GM21381 (cell line): ENCODE measurements around the gene MAPKAP1.

ENCODE experiments used
- ATAC-seq: cut with Tn5 transposase; IDR thresholded peaks from one replicate; pipeline ENCODE4 v1.9.1; 2021; ENCODE audit warnings: mild to moderate bottlenecking, moderate library complexity; ENCODE audit not compliant: unreplicated experiment

MAPKAP1 gene

DNA sequence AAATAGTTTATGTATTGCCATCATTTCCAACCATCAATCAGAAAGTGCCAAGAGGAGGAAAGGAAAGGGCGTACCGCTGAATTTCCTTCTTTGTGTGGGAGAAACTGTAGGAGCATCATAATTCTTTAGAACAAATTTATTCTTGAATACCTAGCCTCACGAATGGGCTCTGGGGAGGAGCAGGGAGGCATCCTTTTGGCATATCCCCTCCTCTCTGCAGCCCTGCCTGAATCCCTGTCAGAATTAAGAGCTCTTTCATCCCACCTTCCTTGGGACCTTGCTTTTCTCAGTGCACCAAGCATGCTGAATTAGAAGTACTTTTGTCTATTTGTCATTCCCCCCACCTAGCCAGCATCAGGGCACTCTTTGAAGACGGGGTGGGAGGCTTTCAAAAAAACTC, 189.4 kb downstream of the MAPKAP1 start:
- no peak for ATAC-seq

DNA sequence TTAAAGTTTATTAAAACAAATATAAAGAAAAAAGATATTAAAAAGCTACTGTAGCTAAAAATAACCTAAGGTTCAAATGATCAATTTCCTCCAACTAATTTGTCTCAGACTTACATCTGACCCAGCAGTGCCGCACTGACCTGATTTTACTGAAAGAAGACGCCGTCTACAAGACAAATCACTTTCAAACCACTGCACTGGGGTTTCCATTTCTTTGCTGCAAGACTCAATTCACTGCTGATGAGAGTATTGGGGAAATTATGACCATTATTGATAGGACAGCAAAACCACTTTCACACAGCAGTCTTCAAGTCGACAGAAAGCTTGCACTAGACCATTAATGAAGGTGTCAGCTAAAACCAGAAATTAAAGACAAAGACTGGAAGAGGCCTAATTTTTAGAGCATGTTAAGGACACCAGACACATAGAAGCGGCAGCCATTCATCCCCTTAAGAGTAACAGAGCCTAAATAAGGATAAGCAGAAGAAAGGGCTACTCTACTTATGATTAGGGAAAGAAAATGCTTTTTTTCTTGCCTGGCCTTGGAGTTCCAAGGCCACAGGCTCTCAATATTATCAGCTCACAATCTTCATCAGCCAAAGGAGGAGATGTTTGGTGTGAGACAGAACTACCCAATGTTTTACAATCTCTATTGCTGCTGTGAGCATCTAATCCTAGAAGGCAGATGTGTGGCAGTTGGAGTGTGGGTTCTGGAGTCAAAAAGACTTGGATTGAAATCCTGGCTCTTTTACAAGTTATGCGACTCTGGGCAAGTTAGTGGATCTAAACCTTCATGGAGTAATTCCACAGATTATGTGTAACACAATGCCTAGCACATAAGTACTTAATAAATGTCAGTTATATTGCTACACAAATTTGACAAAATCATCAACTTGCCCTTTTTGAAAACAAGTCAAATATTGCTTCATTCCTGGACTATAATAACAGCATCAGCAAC, 190.7 kb downstream of the MAPKAP1 start:
- no peak for ATAC-seq

DNA sequence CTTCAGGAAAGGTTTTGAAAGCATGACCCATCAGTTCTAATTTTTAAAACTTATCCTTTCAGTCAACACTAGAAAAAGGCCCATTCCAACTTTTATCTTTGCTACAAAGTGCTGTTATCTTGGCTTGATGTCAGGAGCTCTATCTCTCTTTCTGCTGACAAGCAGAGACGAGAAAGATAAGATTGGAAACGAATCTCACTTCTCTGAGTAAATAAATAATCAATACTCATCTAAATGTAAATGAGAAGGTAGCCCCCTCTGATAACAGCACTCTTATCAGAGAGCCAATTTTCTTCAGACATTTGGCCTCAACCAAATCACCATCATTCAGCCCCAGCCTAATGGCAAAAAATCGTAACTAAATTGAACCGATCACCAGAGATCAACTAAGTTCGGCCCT, 191.7 kb downstream of the MAPKAP1 start:
- ATAC-seq, result no peak

DNA sequence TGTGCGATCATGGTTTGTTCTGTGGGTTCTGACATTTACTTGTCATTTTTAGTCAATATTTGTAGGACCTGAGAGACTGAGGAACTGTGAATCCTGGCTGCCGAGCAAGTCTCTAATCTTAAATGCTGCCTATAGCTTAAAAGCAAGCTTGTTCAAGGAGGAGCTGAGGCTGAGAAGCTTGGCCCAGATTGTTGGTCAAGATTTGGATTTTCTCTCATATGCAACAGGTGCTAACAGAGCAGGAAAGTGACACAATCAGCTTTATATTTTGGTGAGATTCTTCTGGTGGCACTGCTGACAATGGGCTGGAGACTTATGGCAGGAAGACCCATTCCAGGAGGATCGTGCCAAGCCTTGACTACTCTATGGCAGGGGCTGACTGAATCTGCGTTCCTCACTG, 192.5 kb downstream of the MAPKAP1 start:
- ATAC-seq, result no peak

DNA sequence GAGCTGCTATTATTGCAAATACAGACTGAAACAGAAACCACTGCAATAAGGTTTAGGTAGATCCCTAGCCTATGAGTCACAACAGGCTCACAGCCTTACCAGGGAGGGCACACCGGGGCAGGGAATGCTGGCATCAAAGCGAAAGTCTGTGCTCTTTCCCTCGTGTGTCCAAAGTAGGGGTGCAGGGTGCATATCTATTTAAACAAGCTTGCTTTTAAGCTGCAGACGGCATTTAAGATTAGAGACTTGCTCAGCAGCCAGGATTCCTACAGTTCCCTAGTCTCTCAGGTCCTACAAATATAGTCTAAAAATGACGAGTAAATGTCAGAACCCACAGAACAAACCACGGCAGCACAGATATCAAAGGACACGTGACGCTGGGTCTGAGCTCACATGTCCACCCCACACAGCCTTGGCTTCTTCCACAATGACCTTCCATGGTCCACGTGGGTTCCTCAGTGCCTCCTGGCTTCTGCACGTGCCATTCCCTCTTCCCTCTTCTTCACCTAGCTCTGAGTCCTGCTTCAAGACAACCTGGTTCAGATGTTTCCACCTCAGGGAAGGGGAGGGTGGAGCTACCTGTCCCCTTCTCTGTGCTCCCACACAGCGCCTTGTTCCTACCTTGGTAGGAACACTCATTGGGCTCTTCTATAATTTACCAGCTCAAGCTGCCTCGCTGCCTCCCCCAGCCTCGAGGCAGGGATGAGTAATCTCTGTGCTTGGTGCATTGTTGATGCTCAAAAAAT, 193.2 kb downstream of the MAPKAP1 start:
- peak; percentile 88 for ATAC-seq

DNA sequence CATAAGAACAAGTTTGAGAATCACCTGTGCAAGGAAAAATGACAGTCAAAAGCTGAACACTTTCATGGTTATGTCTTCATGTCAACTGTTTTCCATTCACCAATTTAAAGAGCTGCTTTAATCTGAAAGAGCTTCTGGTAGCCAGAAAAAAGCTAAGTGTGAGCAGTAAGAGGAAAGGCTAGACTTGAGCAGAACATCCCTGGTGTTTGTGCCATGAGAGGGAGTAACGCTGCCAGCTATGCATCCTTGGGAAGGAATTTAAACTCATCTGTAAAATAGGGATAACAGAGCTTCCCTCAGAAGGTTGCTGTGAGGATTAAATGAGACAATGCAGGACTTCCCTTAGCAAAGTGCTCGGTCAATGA, 193.7 kb downstream of the MAPKAP1 start:
- peak; percentile 8 for ATAC-seq

DNA sequence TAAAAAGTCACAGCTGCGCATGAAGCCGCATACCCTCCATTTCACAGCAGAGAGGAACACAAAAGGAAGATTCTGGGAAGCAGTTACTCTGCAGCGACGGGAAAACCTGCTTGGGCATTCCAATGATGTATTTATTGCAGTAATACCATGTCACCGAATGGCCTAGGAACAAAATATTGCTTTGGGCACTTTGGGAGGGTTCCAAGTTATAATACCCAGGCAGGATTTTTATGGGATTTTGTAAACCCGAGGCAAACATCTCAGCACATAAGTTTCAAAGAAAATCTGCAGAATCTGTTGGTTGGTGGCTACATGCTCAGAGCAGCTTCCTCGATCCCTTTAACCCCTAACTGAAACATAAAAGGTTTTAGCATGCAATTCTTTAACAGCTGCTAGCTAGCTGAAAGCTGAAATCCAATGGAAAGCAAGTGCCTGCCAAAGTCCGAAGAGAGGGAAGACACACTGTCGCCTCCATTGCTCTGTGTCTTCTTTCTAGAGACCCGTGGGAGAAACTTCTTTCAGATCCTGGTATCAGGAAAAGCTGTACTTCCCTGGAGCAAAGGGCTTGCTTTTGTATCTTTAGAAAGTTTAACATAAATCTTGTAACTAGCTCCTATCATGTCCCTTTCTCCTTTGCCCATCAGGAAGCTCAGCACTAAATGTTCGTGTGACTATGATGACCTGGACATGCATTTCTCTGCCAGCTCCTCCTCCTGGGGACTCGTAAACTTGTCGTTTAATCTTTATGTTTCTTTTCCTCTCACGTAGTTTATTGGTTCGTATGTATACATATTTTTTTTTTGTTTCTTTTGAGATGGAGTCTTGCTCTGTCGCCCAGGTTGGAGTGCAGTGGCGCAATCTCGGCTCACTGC, 195.0 kb downstream of the MAPKAP1 start:
- ATAC-seq, result no peak

DNA sequence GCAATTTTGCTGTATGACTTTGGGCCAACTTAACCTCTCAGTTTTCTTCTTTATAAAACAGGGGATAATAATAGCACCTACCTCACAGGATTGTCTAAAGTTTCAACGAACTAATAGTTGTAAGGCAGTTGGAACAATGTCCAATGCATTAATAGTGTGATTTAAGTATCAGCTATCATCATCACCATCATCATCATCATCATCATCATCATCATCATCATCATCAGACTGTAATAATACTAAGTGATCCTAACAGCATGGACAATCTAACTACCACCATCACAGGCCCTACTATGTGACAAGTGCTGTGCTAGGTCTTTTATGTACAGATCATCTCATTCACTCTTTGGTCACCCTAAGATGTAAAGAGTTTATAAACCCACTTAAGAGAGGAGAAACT, 196.0 kb downstream of the MAPKAP1 start:
- ATAC-seq, result no peak

DNA sequence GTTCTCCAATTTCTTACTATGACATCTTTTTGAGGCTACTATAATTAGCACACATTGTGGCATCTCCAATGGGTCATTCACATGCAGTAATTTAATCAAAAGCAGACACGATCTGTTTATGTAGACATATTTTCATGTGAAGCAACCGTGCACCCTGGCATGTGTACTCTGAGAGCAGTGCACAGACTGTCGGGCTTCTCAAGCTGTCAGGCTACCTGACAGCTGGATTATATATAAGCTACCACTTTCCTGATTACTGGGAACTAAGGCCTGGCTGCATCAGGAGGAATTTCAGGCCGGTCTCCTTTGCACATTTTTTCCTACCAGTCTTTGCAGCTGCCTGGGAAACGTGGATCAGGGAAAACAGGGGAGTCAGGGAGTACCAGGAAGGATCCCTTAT, 197.5 kb downstream of the MAPKAP1 start:
- ATAC-seq, result no peak

DNA sequence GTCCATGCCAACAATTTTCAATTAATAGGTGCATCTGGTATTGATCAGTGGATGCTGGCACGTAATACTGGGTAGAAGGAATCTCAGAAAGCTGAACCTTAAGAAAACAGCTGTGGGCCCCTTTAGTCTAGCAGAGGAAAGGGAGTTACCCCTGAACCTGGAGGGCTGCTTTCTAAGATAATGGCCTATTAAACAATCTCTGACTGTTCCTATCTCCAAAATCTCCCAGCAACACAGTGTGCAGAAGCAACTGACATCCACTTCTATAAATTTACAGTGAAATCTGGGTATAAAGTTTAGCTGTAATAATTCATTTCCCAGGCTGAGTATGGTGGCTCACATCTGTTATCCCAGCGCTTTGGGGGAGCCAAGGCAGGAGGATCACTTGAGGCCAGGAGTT, 198.8 kb downstream of the MAPKAP1 start:
- ATAC-seq, result no peak

DNA sequence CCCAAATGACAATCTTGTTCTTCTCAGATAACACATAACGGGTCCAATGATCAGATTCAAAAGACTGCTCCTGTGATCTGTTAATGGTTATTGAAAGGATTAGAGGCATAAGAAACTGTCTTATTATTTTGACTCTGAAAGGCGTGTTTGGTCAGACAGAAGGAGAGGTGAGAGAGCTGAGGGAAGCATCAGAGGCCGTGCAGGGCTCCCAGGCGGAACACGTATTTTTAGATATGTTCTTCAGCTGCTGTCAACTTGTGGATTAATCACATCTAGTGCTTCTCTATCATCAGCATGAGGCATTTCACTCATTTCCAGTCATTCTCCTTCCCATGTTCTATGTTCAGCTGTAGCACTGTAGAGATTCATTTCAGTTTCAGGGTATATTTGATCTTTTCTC, 199.8 kb downstream of the MAPKAP1 start:
- ATAC-seq, result no peak

DNA sequence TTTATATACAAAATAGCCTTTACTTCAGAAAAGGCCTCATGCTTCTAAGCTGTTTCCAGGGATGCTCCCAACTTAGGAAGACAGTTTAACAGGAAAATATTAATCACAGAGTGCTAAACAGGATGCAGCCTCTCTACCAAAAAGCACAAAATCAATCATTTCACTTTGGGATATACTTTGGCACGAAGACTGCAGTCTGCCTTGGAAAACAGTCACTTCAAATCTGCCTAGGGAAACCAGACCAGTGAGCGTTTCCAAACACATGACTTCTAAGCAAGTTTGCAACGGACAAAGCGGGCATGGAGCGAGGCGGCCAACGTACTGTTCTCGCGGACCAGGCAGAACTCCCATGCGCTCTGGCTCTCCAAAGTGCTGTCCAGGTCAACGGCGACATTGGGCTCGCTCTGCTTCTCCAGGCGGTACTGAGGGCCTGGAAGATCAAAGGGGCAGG, 201.0 kb downstream of the MAPKAP1 start:
- ATAC-seq, result no peak

DNA sequence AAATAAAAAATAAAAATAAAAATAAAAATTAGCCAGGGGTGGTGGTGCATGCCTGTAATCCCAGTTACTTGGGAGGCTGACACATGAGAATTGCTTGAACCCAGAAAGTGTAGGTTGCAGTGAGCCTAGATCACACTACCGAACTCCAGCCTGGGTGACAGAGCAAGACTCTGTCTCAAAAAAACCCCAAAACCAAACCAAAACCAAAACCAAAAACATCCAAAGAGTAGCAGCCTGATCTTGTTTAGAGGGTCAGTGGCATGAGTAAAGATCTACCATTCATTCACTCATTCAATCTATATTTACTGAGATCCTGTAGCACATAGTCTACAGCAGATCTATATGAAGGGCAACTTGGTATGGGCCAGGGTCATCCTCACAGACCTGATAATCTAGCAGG, 202.4 kb downstream of the MAPKAP1 start:
- no peak for ATAC-seq

DNA sequence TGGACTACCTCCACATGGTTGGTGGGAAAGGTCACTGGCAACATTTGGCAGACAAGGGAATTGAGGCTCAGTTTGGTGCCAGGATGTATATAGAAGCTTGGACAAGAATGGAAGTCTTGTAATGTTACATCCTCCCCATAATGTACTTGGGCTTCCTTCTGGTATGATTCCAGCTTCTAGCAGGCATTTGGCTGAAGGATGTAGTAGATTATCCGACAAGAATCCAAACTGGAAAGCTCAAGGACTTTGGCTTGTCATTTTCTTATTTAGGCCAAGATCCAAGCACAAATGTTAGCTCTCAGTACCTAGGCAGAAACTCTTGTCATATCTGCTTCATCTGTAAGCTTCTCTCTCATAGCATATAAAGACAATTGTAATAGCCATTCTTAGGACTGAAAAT, 209.1 kb downstream of the MAPKAP1 start:
- no peak for ATAC-seq

DNA sequence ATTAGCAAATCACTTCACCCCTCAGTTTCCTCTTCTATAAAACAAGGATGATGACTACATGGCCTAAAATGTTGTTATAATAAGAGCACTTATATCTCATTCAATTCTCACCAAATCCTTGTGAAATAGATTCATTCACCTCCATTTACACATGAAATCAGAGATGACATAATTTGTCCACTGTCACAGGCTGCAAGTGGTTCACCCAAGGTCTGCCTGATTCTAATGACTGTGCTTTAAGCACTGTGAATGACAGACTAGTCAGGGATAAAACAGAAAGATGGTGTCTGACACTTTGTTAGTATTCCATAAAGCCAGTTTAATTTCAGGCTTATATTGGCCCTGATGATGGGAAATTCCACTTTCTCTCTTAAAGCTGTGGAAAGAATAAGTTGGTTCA, 209.5 kb downstream of the MAPKAP1 start:
- ATAC-seq, result no peak

DNA sequence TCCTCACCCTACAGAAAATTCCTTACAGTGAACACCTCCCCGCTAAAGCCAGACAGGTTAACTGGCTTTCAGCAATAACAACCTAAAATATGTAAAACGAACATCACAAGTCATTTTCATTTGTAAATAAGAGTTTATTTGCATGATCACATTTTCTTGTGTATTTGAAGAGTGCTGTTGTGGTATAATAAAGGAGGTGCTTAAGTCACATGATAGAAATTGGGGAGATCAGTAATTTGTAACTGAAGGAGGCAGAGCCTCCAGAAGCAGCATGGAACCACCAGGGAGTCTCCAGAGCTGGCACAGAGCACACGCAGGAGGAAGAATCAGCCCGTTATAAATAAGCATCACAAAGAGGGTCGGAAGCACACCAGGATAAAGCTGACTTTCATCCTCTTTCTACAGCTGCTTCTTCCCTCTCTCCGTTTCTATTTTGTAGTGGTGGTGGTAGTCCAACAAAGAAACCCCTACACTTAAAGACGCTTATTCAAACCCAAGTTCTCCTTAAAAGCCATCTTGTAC, 210.6 kb downstream of the MAPKAP1 start:
- no peak for ATAC-seq

DNA sequence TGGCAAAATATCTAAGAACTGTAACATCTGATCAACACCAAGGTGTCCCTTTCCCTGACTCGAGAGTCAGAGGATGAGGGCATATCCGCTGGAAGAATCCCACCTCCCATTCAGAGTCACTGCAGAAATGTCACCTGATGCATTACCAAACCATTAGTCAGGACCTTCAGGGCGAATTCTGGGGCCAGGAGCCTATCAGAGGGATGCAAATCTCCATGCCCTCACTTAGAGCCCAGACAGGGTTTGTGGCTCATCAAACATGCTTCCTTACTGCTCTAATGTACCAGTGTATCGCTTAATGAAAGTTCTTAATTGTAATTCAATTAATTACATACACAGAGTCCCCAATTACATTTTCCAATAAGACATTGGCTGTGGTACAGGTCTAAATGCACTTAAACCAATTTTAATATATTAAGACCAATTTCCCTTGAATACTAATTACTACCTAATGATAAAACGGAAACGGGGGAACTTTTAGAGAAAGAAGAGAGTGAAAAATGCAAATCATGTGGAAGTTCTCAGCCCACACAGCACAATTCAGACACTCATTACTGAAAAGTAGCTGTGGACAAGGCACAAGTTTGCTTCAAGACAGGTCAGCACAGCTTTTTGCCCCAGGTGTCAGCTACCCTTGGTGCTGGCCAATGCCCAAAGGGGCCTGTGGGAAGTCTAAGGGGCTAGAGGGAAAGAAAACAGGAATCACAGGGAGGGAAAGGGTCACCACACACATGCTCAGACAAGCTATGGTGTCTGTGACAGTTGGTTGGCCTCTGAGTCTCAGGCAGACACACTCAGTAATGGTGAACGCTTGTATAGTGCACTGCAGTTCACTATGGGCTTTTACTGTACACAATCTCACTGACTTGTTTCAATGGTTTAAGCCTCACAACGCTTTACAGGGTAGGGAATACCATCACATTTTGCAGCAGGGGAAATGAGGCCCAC, 211.6 kb downstream of the MAPKAP1 start:
- no peak for ATAC-seq

DNA sequence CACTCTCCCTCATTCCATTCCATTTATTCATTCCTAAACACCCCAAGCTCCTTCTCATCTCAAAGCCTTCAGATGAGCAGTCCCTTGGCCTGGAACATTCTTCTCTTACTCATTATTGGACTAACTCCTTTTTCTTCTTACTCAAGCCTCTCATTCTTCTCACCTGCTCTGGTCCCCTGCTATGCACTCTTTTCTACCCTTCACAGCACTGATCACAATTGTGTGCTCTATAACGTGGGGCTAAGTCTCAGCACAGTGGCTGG, 212.4 kb downstream of the MAPKAP1 start:
- ATAC-seq, result no peak

DNA sequence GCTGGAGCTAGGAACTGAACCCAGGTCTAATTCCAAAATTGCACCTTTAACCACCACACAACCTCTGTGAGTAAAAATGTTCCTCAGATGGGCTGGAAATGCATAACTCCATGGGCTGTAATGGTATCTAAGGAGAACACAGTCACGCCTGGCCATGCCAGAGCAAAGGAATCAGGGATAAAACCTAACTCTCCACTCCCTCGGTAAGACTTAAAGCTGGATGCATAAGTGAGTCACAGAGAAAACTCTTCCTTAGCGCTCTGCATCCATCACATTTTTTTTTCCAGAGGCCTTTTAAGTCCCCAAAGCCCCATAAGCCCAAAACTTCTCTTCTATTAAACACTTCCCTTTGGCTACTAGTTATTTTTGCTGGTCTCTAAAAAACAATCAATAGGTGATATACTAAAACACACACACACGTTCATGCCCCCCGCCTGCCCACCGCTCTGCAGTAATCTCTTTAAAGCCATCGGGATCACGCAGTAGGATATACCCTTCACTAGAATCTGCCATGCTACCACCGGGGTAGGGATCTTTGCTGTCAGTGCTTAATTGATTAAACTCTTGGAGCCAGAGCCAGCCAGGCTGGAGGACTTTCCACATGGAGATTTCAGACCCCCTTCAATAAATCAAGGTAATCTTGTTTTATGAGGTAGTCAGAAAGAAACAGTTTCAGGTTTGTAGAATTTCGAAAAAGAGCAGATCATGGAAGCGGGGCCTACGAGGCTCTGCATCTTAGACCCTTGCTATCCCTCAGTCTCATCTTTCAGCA, 212.9 kb downstream of the MAPKAP1 start:
- no peak for ATAC-seq
